GM18502 (cell line): ENCODE results near the gene CTTNBP2.

Experiments
- ATAC-seq: cut with Tn5 transposase; IDR thresholded peaks from one replicate; pipeline ENCODE4 v1.9.1; 2021; ENCODE audit warnings: mild to moderate bottlenecking; ENCODE audit not compliant: unreplicated experiment, poor library complexity

CTTNBP2 gene

GRCh38 chr7:117759950-117760640, 113.1 kb downstream of the CTTNBP2 start:
- no peak for ATAC-seq

DNA sequence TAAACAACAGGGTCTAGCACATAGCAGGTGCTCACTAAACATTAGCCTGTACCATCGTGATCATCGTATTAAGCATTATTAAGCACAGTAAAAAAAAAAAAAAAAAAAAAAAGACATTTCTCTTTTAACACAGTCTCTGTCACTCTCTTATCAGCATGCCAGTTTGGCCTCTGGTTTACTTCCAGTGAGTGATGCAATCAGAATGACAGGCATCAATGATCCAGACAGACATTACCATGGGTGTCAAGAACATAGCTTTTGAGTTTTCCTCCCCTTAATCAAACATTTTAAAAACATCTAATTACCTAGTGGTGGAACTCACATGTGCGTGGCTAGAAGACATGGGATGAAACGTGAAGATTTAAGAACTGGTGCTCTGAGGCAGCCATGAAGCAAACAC, 115.8 kb downstream of the CTTNBP2 start:
- no peak for ATAC-seq

GRCh38 chr7:117756586-117757085, 116.6 kb downstream of the CTTNBP2 start:
- no peak for ATAC-seq

DNA sequence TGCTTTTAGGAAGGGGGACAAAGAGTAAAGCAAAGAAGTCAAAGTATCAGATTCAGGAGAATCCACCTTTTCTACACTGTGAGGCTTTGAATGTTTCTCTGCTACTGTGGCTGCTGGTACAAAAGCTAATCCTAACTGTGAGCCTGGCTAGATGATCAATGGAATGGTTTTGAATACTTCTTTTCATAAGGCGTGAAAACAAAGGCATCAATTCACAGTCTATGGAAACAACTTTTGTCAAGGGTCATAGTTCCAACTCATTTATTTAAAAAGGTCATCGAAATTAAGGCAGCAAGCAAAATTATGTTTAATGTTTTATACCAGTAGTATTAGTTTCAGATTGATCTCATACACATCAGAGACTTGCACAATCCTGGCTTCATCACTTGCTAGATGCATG, 118.1 kb downstream of the CTTNBP2 start:
- ATAC-seq, result no peak

- no peak for ATAC-seq
Observed at GRCh38 chr7:117751775-117752174, 121.5 kb downstream of the CTTNBP2 start.

GRCh38 chr7:117750612-117751563, 122.4 kb downstream of the CTTNBP2 start:
- peak; percentile 59 for ATAC-seq

- no peak for ATAC-seq
Observed at GRCh38 chr7:117741962-117742361, 131.3 kb downstream of the CTTNBP2 start.

DNA sequence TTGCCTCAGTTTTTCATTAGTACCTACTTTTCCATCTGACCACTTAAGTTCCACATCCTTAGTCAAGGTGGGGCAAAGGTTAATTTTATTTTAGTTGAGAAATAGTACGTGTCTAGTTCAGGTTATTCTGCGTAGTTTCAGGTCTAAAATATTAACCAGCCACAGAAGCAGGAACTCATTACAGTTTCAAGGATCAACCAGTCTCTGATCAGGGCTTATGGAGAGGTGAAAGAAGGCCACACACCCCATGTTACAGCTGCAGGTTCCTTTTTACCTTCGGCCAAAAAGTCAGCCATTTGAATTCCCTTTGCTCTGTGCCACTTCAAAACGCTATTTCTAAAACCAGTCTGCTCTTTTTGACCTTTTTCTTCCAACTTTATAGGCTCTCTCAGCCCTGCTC, 134.2 kb downstream of the CTTNBP2 start:
- ATAC-seq, result no peak

DNA sequence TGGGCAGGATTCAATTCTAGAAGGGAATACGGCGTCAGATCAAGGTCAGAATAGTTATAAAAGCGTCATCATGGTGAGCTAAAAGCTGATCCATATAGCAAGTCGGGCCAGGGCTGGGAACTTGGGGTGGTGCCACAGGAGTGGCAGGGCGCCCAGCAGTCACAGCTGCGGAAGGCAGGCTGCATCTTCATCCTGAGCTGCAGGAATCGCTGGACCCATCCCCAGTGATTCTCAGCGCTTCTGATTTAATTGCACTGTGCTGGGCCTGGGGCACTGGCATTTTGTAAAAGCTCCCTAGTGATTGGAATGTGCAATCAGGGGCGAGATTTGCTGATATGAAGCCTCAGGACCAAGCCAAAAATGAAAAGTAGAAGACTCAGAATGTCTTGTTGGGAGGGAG, 135.3 kb downstream of the CTTNBP2 start:
- ATAC-seq, result no peak

GRCh38 chr7:117731455-117731854, 141.8 kb downstream of the CTTNBP2 start:
- peak; percentile 93 for ATAC-seq

DNA sequence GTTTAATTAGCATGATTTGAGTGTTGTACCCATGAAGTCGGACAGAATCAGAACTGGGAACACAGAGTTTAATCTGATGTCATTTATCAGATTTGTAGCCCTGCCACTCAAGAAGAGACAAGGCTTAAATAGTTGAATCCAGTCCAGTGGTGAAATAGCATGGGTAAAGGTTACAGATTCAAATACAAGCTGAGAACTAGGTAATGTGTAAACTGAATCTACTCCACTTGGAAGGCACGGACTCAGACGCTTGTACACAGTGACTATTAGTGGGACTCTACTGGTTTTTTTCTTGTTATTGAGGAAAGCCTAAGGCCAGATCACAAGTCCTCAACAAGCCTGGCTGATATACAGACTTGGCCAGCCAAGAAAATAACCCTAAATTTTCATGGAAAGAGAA, 142.9 kb downstream of the CTTNBP2 start:
- ATAC-seq, result no peak

- ATAC-seq, result peak; percentile 50
Observed at GRCh38 chr7:117728890-117729624, 144.2 kb downstream of the CTTNBP2 start.

GRCh38 chr7:117724898-117725297, 148.3 kb downstream of the CTTNBP2 start:
- no peak for ATAC-seq

GRCh38 chr7:117719377-117719776, 153.9 kb downstream of the CTTNBP2 start:
- no peak for ATAC-seq

DNA sequence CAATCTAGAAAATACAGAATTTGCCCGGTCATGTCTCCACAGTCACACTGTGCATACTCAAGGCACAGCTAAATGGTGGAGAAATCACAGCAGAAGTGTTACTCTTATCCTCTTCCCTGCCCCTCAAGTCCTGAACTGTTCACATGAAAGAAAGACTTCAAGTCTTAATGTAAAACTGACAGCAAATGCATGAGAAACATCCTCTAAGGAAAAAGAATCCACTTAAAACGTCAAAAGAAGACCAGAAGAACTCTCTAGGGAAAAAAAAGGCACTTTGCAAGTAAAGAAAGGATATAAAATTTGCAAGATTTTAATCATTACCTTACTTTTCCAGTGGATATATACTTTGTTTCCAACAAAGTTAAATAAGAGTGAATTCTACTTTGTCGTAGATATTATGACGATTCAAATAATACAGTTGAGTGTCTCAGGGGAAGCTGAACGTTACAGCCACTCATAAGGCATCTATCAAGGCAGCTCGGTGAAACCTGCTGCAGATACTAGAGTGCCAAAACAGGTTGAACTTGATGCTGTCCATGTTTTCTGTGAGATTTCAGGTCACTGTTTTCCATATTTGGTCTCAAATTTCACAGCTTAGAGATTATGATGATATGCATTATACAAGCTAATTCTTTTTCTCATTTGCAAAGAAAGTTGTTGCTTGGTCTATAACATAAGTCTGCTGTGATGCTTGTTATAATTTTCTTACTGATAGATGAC, 155.0 kb downstream of the CTTNBP2 start:
- no peak for ATAC-seq

- ATAC-seq, result no peak
Observed at GRCh38 chr7:117717357-117717756, 155.9 kb downstream of the CTTNBP2 start.

- no peak for ATAC-seq
Observed at GRCh38 chr7:117716707-117717299, 156.4 kb downstream of the CTTNBP2 start.

GRCh38 chr7:117715784-117716445, 157.3 kb downstream of the CTTNBP2 start:
- ATAC-seq, result peak; percentile 93

DNA sequence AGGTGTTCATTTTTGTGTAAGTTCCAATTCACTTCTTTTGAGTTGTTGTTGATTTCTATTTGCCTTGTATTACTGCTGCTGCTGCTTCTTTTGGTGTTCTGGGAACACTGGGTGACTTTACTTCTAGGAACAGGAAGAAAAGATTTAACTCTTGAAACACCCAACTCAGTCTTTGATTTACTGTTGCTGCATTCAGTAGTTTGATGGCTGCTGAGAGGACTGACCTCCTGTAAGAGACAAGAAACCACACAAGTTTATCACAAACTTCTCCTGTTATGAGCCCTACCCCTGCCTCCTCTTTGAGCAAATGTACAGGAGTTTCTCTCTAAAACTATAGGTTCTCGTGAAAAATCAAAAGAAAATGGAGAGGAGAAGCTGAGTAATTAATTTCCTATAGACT, 161.7 kb downstream of the CTTNBP2 start:
- ATAC-seq, result no peak
